ENCODE measurements around the gene NSD2. TPM values are rescaled to one million over a fixed set of nuclear protein-coding genes. Genes with fewer than 3 reads are reported as not detected.

NSD2 gene
- total RNA-seq (26.9 and 30.8 TPM in 2 replicates), polyA plus RNA-seq (22.0 and 25.7 TPM in 2 replicates)

- WGBS (ENCODE audit: low lambda C conversion rate, missing lambda C conversion rate), result under 1% methylated on average over 28 of the region's 155 CpGs
- H3K9me3 ChIP-seq (ENCODE audit: low read depth), result no peaks in the 10 kb centered on the region
- TF ChIP-seq EZH2phosphoT487 (IDR thresholded peaks at IDR 0.05; ENCODE audit: low read depth, severe bottlenecking, unreplicated experiment) (no peak), EZH2 (IDR thresholded peaks at IDR 0.05; ENCODE audit: borderline replicate concordance) (no peak), CTCF (IDR thresholded peaks at IDR 0.05; ENCODE audit: poor library complexity) (no peak)
- peak within 1 kb of the TSS; percentile 95 for H3K4me2 ChIP-seq
- peaks cover 7% of the 10 kb centered on the region for H4K20me1 ChIP-seq (ENCODE audit: insufficient read depth, poor library complexity, severe bottlenecking)
- H3K9me2 ChIP-seq (replicated peaks; ENCODE audit: insufficient read depth), result no peaks in the 10 kb centered on the region
- H3K27me3 ChIP-seq, result no peaks in the 10 kb centered on the region
- peak within 1 kb of the TSS; percentile 99 for H3K27ac ChIP-seq
- H3K36me3 ChIP-seq (replicated peaks; ENCODE audit: insufficient read depth, low read depth), result no peaks in the 10 kb centered on the region
- H3K4me1 ChIP-seq (ENCODE audit: insufficient read depth), result peaks cover 35% of the 10 kb centered on the region
- H2AFZ ChIP-seq, result peak within 1 kb of the TSS; percentile 91
- peaks cover 40% of the 10 kb centered on the region for H3K79me2 ChIP-seq
- H3K4me3 ChIP-seq, result peak within 1 kb of the TSS; percentile 96
- DNase-seq (ENCODE audit: low spot score), result peak; percentile 97
Observed at GRCh38 chr4:1870578-1871443, at the start of gene NSD2. Gene NSD2, plus strand, starts transcription at chr4:1871393. Its CDS starts 29,262 bp downstream, at chr4:1900655.

GRCh38 chr4:1821679-1822567 lies 49.3 kb upstream of the NSD2 start:
- Histone ChIP-seq H4K20me1 (ENCODE audit: insufficient read depth, poor library complexity, severe bottlenecking) (no peaks in the 10 kb centered on the region), H3K36me3 (replicated peaks; ENCODE audit: insufficient read depth, low read depth) (no peaks in the 10 kb centered on the region)

More at GRCh38 chr4:1821679-1822567, 49.3 kb upstream of the NSD2 start:
- TF ChIP-seq EZH2 (IDR thresholded peaks at IDR 0.05; ENCODE audit: borderline replicate concordance) (no peak), CTCF (IDR thresholded peaks at IDR 0.05; ENCODE audit: poor library complexity) (no peak), EZH2phosphoT487 (IDR thresholded peaks at IDR 0.05; ENCODE audit: low read depth, severe bottlenecking, unreplicated experiment) (no peak)
- H3K9me2 ChIP-seq (replicated peaks; ENCODE audit: insufficient read depth), result no peaks in the 10 kb centered on the region
- H3K4me3 ChIP-seq, result no peak overlapping the region
- H3K27ac ChIP-seq, result no peak overlapping the region
- H3K4me1 ChIP-seq (ENCODE audit: insufficient read depth), result no peaks in the 10 kb centered on the region
- no peaks in the 10 kb centered on the region for H3K27me3 ChIP-seq
- H2AFZ ChIP-seq, result no peak overlapping the region
- no peaks in the 10 kb centered on the region for H3K9me3 ChIP-seq (ENCODE audit: low read depth)
- H3K79me2 ChIP-seq, result no peaks in the 10 kb centered on the region
- 98% methylated on average over 18 of the region's 18 CpGs for WGBS (ENCODE audit: low lambda C conversion rate, missing lambda C conversion rate)
- H3K4me2 ChIP-seq, result no peak overlapping the region
- no peak for DNase-seq (ENCODE audit: low spot score)
